Measurements from ENCODE around the gene SLC10A1.

SLC10A1 gene

GRCh38 chr14:69841656-69842055 is 44.6 kb upstream of the SLC10A1 start:
- H3K4me3 ChIP-seq (ENCODE audit: low read depth in 1 of 2, low read length in 1 of 2) = no peak overlapping the region
- no peak overlapping the region for H3K27ac ChIP-seq
- H3K36me3 ChIP-seq = no peaks in the 10 kb centered on the region

GRCh38 chr14:69839661-69840060 is 42.6 kb upstream of the SLC10A1 start:
- no peaks in the 10 kb centered on the region for H3K9me3 ChIP-seq
- H3K36me3 ChIP-seq = no peaks in the 10 kb centered on the region
- H3K27me3 ChIP-seq = peaks cover 41% of the 10 kb centered on the region
- H3K4me3 ChIP-seq (ENCODE audit: low read depth in 1 of 2, low read length in 1 of 2) = no peak overlapping the region
- no peak for TF ChIP-seq CTCF (IDR thresholded peaks at IDR 0.05)
- no peak overlapping the region for H3K27ac ChIP-seq
- no peaks in the 10 kb centered on the region for H3K4me1 ChIP-seq (ENCODE audit: control insufficient read depth in 1 of 2, insufficient read depth in 1 of 2, low read depth in 1 of 2, low read length in 1 of 2)

More at GRCh38 chr14:69841656-69842055, 44.6 kb upstream of the SLC10A1 start:
- no peaks in the 10 kb centered on the region for H3K9me3 ChIP-seq
- no peak for TF ChIP-seq CTCF (IDR thresholded peaks at IDR 0.05)
- peaks cover 38% of the 10 kb centered on the region for H3K27me3 ChIP-seq
- no peaks in the 10 kb centered on the region for H3K4me1 ChIP-seq (ENCODE audit: control insufficient read depth in 1 of 2, insufficient read depth in 1 of 2, low read depth in 1 of 2, low read length in 1 of 2)

- H3K4me1 ChIP-seq (ENCODE audit: control insufficient read depth in 1 of 2, insufficient read depth in 1 of 2, low read depth in 1 of 2, low read length in 1 of 2) = no peaks in the 10 kb centered on the region
- H3K9me3 ChIP-seq = no peaks in the 10 kb centered on the region
Measured at GRCh38 chr14:69838881-69839416, 41.9 kb upstream of the SLC10A1 start.

GRCh38 chr14:69828879-69829278 is 31.8 kb upstream of the SLC10A1 start:
- TF ChIP-seq CTCF (IDR thresholded peaks at IDR 0.05) = no peak
- Histone ChIP-seq H3K9me3 (no peaks in the 10 kb centered on the region), H3K36me3 (no peaks in the 10 kb centered on the region), H3K27me3 (peaks cover 39% of the 10 kb centered on the region), H3K4me3 (ENCODE audit: low read depth in 1 of 2, low read length in 1 of 2) (no peak overlapping the region), H3K4me1 (ENCODE audit: control insufficient read depth in 1 of 2, insufficient read depth in 1 of 2, low read depth in 1 of 2, low read length in 1 of 2) (no peaks in the 10 kb centered on the region), H3K27ac (no peak overlapping the region)

More at GRCh38 chr14:69838881-69839416, 41.9 kb upstream of the SLC10A1 start:
- no peak overlapping the region for H3K4me3 ChIP-seq (ENCODE audit: low read depth in 1 of 2, low read length in 1 of 2)
- H3K27me3 ChIP-seq = peaks cover 48% of the 10 kb centered on the region
- no peak for TF ChIP-seq CTCF (IDR thresholded peaks at IDR 0.05)
- H3K27ac ChIP-seq = no peak overlapping the region
- no peaks in the 10 kb centered on the region for H3K36me3 ChIP-seq

- no peaks in the 10 kb centered on the region for H3K4me1 ChIP-seq (ENCODE audit: control insufficient read depth in 1 of 2, insufficient read depth in 1 of 2, low read depth in 1 of 2, low read length in 1 of 2)
- H3K36me3 ChIP-seq = no peaks in the 10 kb centered on the region
- H3K27ac ChIP-seq = no peak overlapping the region
- no peak overlapping the region for H3K4me3 ChIP-seq (ENCODE audit: low read depth in 1 of 2, low read length in 1 of 2)
- no peak for TF ChIP-seq CTCF (IDR thresholded peaks at IDR 0.05)
- no peaks in the 10 kb centered on the region for H3K9me3 ChIP-seq
- H3K27me3 ChIP-seq = peaks cover 34% of the 10 kb centered on the region
Measured at GRCh38 chr14:69828354-69828753, 31.3 kb upstream of the SLC10A1 start.

- TF ChIP-seq CTCF (IDR thresholded peaks at IDR 0.05) = no peak
- Histone ChIP-seq H3K27ac (no peak overlapping the region), H3K4me3 (ENCODE audit: low read depth in 1 of 2, low read length in 1 of 2) (no peak overlapping the region), H3K4me1 (ENCODE audit: control insufficient read depth in 1 of 2, insufficient read depth in 1 of 2, low read depth in 1 of 2, low read length in 1 of 2) (no peaks in the 10 kb centered on the region), H3K27me3 (peaks cover 30% of the 10 kb centered on the region), H3K36me3 (no peaks in the 10 kb centered on the region), H3K9me3 (no peaks in the 10 kb centered on the region)
Measured at GRCh38 chr14:69827560-69827959, 30.5 kb upstream of the SLC10A1 start.

All from neutrophil (primary cell).